ENCODE results near the gene PAFAH2. TPM values are rescaled to one million over a fixed set of nuclear protein-coding genes. Genes with fewer than 3 reads are reported as not detected.

The PAFAH2 gene
- 6.8 TPM for total RNA-seq
- long read RNA-seq, transcript PAFAH2-201 (11 exons, 3,581 nt), result major isoform, 13 of 24 reads
- long read RNA-seq, partial matches to known transcripts, result 3 of 24 reads
- long read RNA-seq, other reads (novel, unspliced or antisense), result 8 of 24 reads

- peak; percentile 98 for DNase-seq (ENCODE audit: low spot score)
These were observed at the start of gene PAFAH2 for GRCh38 chr1:25997828-25998761. Gene PAFAH2 (minus strand): TSS chr1:25998063. CDS start chr1:25990816, 7,247 bp downstream.

GRCh38 chr1:26047278-26047874 is 49.5 kb upstream of the PAFAH2 start:
- DNase-seq (ENCODE audit: low spot score), result no peak

- DNase-seq (ENCODE audit: low spot score), result no peak
These were observed 48.6 kb upstream of the PAFAH2 start for GRCh38 chr1:26046246-26047095.

- no peak for DNase-seq (ENCODE audit: low spot score)
These were observed 47.9 kb upstream of the PAFAH2 start, which contains the start of gene SLC30A2 for GRCh38 chr1:26045722-26046245. Gene SLC30A2 (minus strand): TSS chr1:26046118. CDS start chr1:26045896, 222 bp downstream.

- no peak for DNase-seq (ENCODE audit: low spot score)
These were observed 47.3 kb upstream of the PAFAH2 start for GRCh38 chr1:26044971-26045721.

- no peak for DNase-seq (ENCODE audit: low spot score)
These were observed 46.6 kb upstream of the PAFAH2 start for GRCh38 chr1:26044414-26044813.

- no peak for DNase-seq (ENCODE audit: low spot score)
These were observed 45.9 kb upstream of the PAFAH2 start for GRCh38 chr1:26043765-26044164.

GRCh38 chr1:26041978-26042377 is 44.1 kb upstream of the PAFAH2 start:
- no peak for DNase-seq (ENCODE audit: low spot score)

GRCh38 chr1:26041401-26041800 is 43.5 kb upstream of the PAFAH2 start:
- no peak for DNase-seq (ENCODE audit: low spot score)

- no peak for DNase-seq (ENCODE audit: low spot score)
These were observed 41.0 kb upstream of the PAFAH2 start for GRCh38 chr1:26038904-26039303.

GRCh38 chr1:26038477-26038876 is 40.6 kb upstream of the PAFAH2 start:
- no peak for DNase-seq (ENCODE audit: low spot score)

- no peak for DNase-seq (ENCODE audit: low spot score)
These were observed 40.0 kb upstream of the PAFAH2 start for GRCh38 chr1:26037904-26038303.

GRCh38 chr1:26036756-26037281 is 39.0 kb upstream of the PAFAH2 start:
- no peak for DNase-seq (ENCODE audit: low spot score)

GRCh38 chr1:26035959-26036755 is 38.3 kb upstream of the PAFAH2 start:
- DNase-seq (ENCODE audit: low spot score), result peak; percentile 94

GRCh38 chr1:26035203-26035958 is 37.5 kb upstream of the PAFAH2 start:
- DNase-seq (ENCODE audit: low spot score), result peak; percentile 94

GRCh38 chr1:26034504-26035202 is 36.8 kb upstream of the PAFAH2 start:
- no peak for DNase-seq (ENCODE audit: low spot score)

GRCh38 chr1:26032656-26033357 is 34.9 kb upstream of the PAFAH2 start:
- no peak for DNase-seq (ENCODE audit: low spot score)

Measured in mesenteric fat pad (tissue), 1 donor.